ENCODE results near the gene PSTPIP1. TPM values are rescaled to one million over a fixed set of nuclear protein-coding genes. Genes with fewer than 3 reads are reported as not detected.

Gene PSTPIP1
- total RNA-seq, 2 donors from 2014 or later, result 1.6 to 7.2 TPM

GRCh38 chr15:76976572-76977270, 18.2 kb upstream of the PSTPIP1 start:
- intact Hi-C loops (cut with DNase I, micrococcal nuclease), result no loop called here
- DNase-seq (no peak), ATAC-seq (no peak)

DNA sequence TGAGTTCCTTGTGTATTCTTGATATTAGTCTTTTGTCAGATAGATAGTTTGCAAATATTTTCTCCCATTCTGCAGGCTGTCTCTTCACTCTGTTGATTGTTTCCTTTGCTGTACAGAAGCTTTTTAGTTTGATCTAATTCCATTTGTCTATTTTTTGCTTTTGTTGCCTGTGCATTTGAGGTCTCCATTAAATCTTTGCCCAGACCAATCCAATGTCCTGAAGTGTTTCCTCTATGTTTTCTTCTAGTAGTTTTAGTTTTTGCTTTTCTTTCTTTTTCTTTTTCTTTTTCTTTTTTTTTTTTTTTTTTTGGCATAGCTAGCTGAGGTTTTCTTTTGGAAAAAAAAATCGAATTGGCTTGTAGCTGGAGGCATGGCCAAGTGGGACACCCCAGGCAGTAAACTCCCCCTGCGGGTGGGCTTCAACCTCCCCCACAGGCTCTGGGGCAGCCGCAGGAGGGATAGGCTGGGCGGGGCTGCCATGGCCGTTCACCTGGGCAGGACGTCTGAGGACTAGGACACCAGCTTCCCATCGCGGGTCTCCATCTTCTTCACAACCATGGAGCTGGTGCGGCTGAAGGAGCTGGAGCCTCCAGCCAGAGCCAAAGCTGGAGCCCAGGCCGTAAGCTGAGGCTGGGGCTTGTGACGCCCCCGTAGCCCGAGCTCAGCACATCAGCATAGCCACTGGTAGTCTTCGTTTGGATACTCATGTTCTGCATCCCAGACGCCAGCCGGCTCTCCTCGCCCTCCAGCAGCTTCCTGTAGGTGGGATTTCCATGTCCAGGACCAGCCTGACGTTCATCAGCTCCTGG, 16.2 kb upstream of the PSTPIP1 start:
- intact Hi-C loops (cut with DNase I, micrococcal nuclease), result no loop called here

DNA sequence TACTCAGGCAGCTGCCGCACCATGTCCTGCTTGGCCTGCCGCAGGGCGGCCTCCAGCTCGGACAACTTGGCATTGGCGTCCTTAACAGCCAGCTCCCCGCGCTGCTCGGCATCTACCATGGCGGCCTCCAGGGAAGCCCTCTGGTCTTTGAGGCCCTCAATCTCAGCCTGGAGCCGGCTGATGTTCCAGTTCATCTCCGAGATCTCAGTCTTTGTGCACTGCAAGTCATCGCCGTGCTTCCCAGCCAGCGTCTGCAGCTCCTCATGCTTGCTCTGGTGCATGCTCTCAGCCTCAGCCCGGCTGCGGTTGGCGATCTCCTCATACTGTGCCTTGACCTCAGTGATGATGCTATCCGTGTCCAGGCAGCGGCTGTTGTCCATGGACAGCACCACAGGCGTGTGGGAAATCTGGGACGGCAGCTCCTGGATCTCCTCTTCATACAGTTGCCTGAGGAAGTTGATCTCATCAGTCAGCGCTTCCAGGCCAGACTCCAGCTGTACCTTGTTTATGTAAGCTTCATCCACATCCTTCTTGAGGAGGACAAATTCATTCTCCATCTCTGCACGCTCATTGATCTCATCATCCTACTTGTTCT, 15.5 kb upstream of the PSTPIP1 start:
- DNase-seq (no peak), ATAC-seq (no peak)
- intact Hi-C loops (cut with DNase I, micrococcal nuclease), result no loop called here

More for the DNA sequence above, 16.2 kb upstream of the PSTPIP1 start:
- DNase-seq (no peak), ATAC-seq (no peak)

DNA sequence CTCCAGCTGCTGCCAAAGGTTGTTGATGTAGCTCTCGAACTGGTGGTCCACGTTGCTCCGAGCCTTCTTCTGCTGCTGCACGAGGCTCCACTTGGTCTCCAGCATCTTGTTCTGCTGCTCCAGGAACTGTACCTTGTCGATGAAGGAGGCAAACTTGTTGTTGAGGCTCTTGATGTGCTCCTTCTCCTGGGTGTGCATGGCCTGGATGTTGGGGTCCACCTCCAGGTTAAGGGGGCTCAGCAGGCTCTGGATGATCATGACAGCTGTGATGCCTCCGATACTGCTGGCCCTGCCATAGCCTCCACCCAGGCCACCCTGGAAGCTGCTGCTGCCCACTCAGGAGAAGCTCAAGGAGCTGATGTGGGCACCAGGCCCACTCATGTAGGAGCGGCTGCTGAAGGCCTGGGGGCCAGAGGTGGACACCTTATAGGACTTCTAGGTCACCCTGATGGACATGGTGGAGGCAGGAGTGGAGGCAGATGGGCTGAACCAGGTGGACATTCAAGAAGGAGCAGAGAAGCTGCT, 14.9 kb upstream of the PSTPIP1 start:
- ATAC-seq (no peak), DNase-seq (no peak)
- intact Hi-C loops (cut with DNase I, micrococcal nuclease), result no loop called here

DNA sequence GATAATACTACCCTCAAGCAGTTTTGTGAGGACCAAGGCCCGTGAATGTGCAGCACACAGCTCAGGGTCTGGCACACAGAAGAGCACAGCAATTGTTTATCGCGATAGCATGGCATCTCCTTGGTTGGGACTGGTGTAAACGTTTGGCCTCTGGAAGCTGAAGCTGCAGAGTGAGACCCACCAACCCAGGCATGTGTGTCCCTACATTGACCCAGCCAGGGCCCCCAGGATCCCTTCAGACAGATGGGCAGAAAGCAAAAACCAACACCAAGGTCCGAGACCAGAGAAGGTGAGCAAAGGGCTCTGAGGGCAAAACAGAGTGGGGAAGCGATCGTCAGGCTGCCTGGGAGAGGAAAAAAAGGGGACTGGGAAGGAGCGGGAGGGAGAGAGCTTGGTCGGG, 12.6 kb upstream of the PSTPIP1 start:
- DNase-seq (no peak), ATAC-seq (no peak)
- intact Hi-C loops (cut with DNase I, micrococcal nuclease), result no loop called here

- DNase-seq, result no peak
- intact Hi-C loops (cut with DNase I, micrococcal nuclease), result no loop called here
- ATAC-seq, result no peak
Observed at GRCh38 chr15:76982756-76983155, 12.2 kb upstream of the PSTPIP1 start.

GRCh38 chr15:76983590-76984375, 11.1 kb upstream of the PSTPIP1 start:
- intact Hi-C loops (cut with DNase I, micrococcal nuclease), result no loop called here
- ATAC-seq (no peak), DNase-seq (no peak)

DNA sequence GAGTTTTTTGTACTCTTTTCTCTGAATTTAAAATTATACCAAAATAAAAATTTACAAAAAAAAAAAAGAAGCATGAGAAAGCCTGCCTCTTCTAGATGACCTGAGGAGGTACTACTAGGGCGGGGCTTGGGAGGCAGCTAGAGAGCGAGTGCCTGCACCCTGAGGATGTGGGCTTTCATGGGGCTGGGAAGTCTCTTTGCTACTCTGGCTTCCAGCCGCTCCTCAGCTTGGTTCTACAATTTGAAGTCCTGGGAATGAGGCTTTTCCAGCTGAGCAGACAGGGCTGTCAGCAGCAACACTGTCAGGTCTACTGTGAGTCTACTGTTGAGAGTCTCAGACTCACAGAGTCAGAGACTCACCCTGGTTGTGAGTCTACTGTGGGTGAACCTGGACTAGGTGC, 8.2 kb upstream of the PSTPIP1 start:
- ATAC-seq, result no peak

DNA sequence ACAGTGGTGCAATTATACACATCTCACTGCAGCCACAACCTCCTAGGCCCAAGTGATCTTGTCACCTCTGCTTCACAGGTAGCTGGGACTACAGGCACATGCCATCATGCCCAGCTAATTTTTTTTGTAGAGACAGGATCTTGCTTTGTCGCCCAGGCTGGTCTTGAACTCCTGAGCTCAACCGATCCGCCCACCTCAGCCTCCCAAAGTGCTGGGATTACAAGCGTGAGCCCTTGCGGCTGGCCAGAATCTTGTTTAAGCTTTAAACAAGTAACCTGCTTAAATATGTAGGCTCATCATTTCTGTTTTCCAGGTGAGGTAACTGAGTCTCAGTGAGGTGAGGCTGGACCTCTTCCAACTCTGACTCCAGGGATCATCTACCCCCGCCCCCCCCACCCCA, 7.7 kb upstream of the PSTPIP1 start:
- no peak for ATAC-seq
- DNase-seq, result no peak
- intact Hi-C loops (cut with DNase I, micrococcal nuclease), result no loop called here

More for the DNA sequence above, 8.2 kb upstream of the PSTPIP1 start:
- DNase-seq, result no peak
- intact Hi-C loops (cut with DNase I, micrococcal nuclease), result no loop called here

GRCh38 chr15:76987896-76988860, 6.7 kb upstream of the PSTPIP1 start:
- intact Hi-C loops (cut with DNase I, micrococcal nuclease), result no loop called here
- DNase-seq (peak; percentile 55 to 60), ATAC-seq (peak; percentile 91)

DNA sequence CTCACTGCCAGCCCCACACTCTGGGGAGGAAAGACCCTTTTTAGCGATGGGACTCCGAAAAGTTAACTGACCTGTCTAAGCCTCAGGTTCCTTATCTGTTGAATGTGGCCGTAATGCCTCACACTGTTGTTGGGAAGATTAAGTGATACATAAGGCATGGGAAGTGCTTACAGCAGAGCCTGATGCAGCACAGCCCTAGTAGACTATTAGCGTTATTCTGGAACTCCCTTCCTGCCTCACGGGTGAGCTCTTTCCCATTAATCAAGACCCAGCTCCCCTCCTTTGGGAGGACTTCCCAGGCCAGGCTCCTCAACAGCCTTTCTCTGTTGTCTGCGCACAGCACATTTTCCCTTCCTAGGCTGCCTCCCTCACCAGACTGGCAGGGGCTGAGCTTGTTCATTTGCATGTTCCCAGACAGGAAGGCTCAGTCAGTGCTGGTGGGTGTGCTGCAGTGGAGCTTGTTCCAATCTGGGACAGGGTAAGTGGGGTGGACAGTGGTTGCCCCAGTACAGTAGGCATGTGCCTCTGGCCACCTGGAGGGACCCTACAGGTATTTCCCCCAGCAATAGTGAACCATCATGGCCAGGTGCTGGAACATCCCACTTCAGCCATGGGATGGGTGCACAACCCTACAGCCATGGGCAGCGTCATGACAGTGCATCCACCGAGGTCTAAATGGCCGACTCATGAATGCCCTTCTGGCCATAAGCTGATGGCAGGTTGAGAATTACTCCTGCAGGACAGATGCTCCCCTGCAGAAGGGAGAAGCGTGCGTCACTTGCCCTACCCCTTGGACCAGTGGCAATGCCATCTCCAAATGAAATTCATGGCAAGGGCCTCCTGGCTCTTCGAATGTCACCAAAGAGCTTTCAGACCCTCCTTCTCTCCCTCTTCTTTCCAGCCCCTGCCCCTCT, 5.8 kb upstream of the PSTPIP1 start:
- no peak for DNase-seq
- peak; percentile 13 for ATAC-seq
- intact Hi-C loops (cut with DNase I, micrococcal nuclease), result no loop called here

GRCh38 chr15:76991048-76991447, 3.9 kb upstream of the PSTPIP1 start:
- DNase-seq (no peak), ATAC-seq (no peak)
- intact Hi-C loops (cut with DNase I, micrococcal nuclease), result no loop called here

GRCh38 chr15:76991741-76992645, 2.9 kb upstream of the PSTPIP1 start:
- no peak for ATAC-seq
- intact Hi-C loops (cut with DNase I, micrococcal nuclease), result no loop called here
- DNase-seq, result no peak

DNA sequence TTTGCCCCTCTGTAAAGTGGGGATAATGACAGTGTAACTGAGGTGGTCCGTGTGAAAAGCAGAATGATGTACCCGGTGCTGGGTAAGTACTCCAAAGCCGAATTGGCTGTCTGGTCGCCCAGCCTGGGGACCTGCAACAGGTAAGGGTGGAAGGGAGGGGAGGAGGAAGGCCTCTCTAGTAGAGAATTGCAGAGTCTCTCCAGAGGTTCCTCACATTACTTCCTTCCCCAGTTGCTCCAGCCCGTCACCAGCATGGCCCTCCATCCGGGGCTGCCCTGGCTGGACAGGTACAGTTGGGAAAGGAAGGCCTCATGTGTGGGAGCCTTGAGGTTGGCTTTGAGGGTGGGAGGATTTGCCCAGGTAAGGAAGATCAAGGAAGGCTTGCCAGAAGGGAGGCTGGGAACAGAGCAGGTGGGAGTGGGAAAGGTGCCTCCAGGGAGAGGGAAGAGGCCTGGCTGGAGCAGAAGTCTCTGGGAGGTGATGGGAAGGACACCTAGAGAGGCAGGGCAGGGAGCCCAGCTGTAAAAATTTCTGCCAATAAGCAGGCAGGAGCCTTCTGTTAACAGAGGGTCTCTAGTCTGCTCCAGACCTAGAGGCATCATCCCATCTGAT, 1.7 kb upstream of the PSTPIP1 start:
- intact Hi-C loops (cut with DNase I, micrococcal nuclease), result no loop called here
- ATAC-seq (no peak), DNase-seq (no peak)

GRCh38 chr15:76994001-76994400, 925 bp upstream of the PSTPIP1 start:
- ATAC-seq (peak; percentile 58), DNase-seq (peak; percentile 28 to 46)
- intact Hi-C loops (cut with DNase I, micrococcal nuclease), result no loop called here

- no peak for ATAC-seq
- peak in 1 of 2 donors; percentile 18 for DNase-seq
- intact Hi-C loops (cut with DNase I, micrococcal nuclease), result no loop called here
Observed at GRCh38 chr15:76994496-76994895, 430 bp upstream of the PSTPIP1 start.
